ENCODE results near the gene ARF1. TPM values are rescaled to one million over a fixed set of nuclear protein-coding genes. Genes with fewer than 3 reads are reported as not detected.

Gene ARF1
- polyA plus RNA-seq, 2 donors, result 180 to 295 TPM

DNA sequence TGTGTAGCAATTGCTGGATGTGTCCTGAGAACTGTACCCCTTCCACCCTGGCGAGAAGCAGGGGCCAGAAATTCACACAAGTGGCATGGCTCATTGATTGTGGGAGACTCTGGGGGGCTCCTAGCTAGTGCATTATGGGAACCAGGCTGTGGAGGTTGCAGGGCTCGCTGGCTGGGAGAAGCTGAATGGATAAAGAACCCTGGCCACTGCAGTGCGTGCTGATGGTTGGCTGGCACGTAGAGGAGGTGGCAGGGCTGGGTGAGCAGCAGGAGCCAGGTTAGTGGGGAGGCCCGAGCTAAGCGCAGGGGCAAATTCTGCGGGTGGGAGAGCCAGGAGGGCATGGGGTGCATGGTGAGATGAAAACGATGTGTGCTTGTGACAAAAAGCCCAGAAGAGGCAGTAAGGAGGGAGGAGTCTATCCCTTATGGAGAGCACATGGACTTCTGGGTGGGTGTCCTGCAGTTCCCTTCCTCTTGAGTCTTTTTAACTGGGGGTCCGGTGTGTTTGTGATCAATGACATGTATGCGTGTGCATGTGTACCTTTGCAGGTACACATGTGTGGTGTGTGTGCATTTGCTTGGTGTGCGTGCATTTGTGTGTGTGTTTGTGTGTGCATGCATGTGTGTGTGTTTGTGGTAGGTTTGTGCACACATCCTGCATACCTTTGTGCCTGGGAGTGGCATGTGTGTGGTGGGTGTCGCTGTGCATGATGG is 61.1 kb downstream of the ARF1 start:
- H3K27ac ChIP-seq (ENCODE audit: low read depth in 2 of 2, low read length in 1 of 2), result peak overlapping the region in 1 of 2 donors; percentile 56
- no peak overlapping the region for H3K4me3 ChIP-seq (ENCODE audit: low read depth in 1 of 2, low read length in 2 of 2)

GRCh38 chr1:228144193-228144992 is 61.9 kb downstream of the ARF1 start:
- Histone ChIP-seq H3K9me3 (ENCODE audit: control insufficient read depth in 2 of 2, insufficient read depth in 1 of 2, low read depth in 1 of 2, low read length in 1 of 2) (no peaks in the 10 kb centered on the region), H3K36me3 (ENCODE audit: control insufficient read depth in 2 of 2, insufficient read depth in 2 of 2, low read length in 1 of 2) (peaks cover 17 to 50% of the 10 kb centered on the region in 2 donors), H3K4me3 (ENCODE audit: low read depth in 1 of 2, low read length in 2 of 2) (no peak overlapping the region), H3K4me1 (ENCODE audit: control insufficient read depth in 2 of 2, insufficient read depth in 2 of 2, low read length in 1 of 2) (peaks cover 26 to 66% of the 10 kb centered on the region in 2 donors), H3K27ac (ENCODE audit: low read depth in 2 of 2, low read length in 1 of 2) (peak overlapping the region; percentile 52 to 62), H3K27me3 (ENCODE audit: control insufficient read depth in 1 of 2, insufficient read depth in 2 of 2, low read length in 2 of 2) (no peaks in the 10 kb centered on the region)
- WGBS, 2 donors, result 60 to 66% methylated on average over 15 to 16 of the region's 16 CpGs

More for the DNA sequence above, 61.1 kb downstream of the ARF1 start:
- Histone ChIP-seq H3K27me3 (ENCODE audit: control insufficient read depth in 1 of 2, insufficient read depth in 2 of 2, low read length in 2 of 2) (no peaks in the 10 kb centered on the region), H3K36me3 (ENCODE audit: control insufficient read depth in 2 of 2, insufficient read depth in 2 of 2, low read length in 1 of 2) (peaks cover 14 to 44% of the 10 kb centered on the region in 2 donors), H3K9me3 (ENCODE audit: control insufficient read depth in 2 of 2, insufficient read depth in 1 of 2, low read depth in 1 of 2, low read length in 1 of 2) (no peaks in the 10 kb centered on the region), H3K4me1 (ENCODE audit: control insufficient read depth in 2 of 2, insufficient read depth in 2 of 2, low read length in 1 of 2) (peaks cover 26 to 60% of the 10 kb centered on the region in 2 donors)
- WGBS, 2 donors, result 76 to 82% methylated on average over 12 of the region's 12 CpGs

DNA sequence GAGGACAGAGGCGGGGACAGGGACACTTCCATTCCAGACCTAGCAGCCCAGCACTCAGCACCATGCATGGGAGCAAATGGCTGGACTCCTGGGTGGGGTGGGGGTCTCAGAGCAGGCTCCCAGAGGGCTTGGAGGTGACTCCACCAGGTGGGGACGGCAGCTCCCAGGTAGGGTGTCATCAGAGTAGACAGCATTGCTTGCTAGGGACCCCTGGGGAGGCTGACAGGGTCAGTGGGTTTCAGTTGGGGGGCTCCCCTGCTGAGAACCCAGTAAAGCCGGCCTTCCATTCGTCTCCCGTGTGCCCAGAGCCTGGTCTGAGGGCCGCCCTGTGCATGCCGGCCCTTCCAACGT is 62.5 kb downstream of the ARF1 start:
- H3K4me3 ChIP-seq (ENCODE audit: low read depth in 1 of 2, low read length in 2 of 2), result no peak overlapping the region
- H3K27ac ChIP-seq (ENCODE audit: low read depth in 2 of 2, low read length in 1 of 2), result peak overlapping the region; percentile 52 to 62
- 89% methylated on average over 8 of the region's 8 CpGs for WGBS, 2 donors
- H3K36me3 ChIP-seq (ENCODE audit: control insufficient read depth in 2 of 2, insufficient read depth in 2 of 2, low read length in 1 of 2), result peaks cover 17 to 50% of the 10 kb centered on the region in 2 donors
- H3K4me1 ChIP-seq (ENCODE audit: control insufficient read depth in 2 of 2, insufficient read depth in 2 of 2, low read length in 1 of 2), result peaks cover 26 to 66% of the 10 kb centered on the region in 2 donors
- H3K9me3 ChIP-seq (ENCODE audit: control insufficient read depth in 2 of 2, insufficient read depth in 1 of 2, low read depth in 1 of 2, low read length in 1 of 2), result no peaks in the 10 kb centered on the region
- no peaks in the 10 kb centered on the region for H3K27me3 ChIP-seq (ENCODE audit: control insufficient read depth in 1 of 2, insufficient read depth in 2 of 2, low read length in 2 of 2)

DNA sequence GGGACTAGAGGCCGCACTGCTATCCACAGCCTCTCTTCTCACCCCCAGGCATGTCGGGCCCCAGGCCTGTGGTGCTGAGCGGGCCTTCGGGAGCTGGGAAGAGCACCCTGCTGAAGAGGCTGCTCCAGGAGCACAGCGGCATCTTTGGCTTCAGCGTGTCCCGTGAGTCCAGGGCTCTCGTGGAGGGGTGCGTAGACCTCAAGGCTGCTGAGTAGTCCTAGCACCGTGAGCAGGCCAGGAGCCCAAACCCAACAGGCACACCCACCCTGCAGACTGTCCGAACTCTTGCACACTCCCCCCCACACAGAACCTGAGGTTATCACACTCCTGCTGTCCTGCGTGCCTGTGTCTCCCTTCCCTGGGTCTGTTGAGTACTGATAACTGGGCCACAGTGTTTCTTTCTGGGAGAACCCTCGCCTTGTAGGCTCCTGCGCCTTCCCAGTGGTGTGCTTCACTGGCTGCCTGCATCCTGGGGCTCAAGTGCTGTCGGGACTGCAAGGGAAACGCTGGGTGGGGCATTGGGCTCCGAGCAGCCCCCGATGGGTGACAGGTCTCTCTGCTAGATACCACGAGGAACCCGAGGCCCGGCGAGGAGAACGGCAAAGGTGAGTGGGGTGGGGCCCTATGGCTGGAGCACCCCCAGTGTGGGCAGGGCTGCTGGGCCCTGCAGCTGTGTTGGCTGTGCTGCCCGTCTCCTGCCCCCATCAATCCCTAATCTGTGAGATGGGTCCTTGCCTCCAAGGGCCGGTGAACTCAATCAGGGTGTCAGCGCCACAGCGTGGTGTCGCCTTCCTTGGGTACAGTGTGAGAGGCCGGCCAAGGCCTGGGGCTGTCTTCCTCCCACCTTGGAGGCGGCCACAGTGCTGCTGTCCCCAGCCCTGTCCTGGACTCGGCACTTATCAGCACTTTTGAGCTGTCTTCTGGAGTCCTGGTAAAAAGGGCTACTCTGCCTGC is 63.2 kb downstream of the ARF1 start:
- H3K36me3 ChIP-seq (ENCODE audit: control insufficient read depth in 2 of 2, insufficient read depth in 2 of 2, low read length in 1 of 2), result peaks cover 17 to 50% of the 10 kb centered on the region in 2 donors
- H3K4me1 ChIP-seq (ENCODE audit: control insufficient read depth in 2 of 2, insufficient read depth in 2 of 2, low read length in 1 of 2), result peaks cover 25 to 66% of the 10 kb centered on the region in 2 donors
- H3K27me3 ChIP-seq (ENCODE audit: control insufficient read depth in 1 of 2, insufficient read depth in 2 of 2, low read length in 2 of 2), result no peaks in the 10 kb centered on the region
- no peak overlapping the region for H3K27ac ChIP-seq (ENCODE audit: low read depth in 2 of 2, low read length in 1 of 2)
- H3K4me3 ChIP-seq (ENCODE audit: low read depth in 1 of 2, low read length in 2 of 2), result no peak overlapping the region
- H3K9me3 ChIP-seq (ENCODE audit: control insufficient read depth in 2 of 2, insufficient read depth in 1 of 2, low read depth in 1 of 2, low read length in 1 of 2), result no peaks in the 10 kb centered on the region
- WGBS, 2 donors, result 90% methylated on average over 31 of the region's 31 CpGs

DNA sequence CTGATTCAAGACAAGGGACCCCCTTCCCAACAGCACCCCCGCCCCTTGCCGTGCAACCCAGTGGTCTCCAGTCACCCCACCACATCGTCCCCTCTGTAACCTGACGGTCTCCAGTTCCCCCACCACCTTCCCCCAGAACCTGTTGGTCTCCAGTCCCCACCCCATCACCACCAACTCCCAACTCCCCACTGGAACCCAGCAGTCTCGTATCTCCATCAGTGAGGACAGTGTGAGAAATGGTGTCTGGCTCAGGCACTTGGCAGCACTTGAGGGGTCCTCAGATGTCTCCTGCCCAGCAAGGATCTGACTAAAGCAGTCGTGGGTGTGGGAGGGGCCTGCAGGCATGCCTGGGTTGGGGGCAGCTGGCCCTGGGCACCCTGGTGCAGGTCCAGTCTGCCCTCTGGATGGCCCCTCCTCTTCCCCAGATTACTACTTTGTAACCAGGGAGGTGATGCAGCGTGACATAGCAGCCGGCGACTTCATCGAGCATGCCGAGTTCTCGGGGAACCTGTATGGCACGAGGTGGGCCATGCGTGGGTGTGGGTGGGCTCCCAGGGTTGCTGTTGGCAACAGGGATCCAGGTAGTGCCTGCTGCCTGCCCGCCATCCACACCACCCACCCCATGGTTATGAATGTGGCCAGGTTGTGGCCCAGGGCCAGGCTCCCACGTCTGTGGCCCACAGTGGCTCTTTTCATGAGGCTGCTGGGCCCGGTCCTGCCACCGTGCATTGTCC is 64.1 kb downstream of the ARF1 start:
- Histone ChIP-seq H3K36me3 (ENCODE audit: control insufficient read depth in 2 of 2, insufficient read depth in 2 of 2, low read length in 1 of 2) (peaks cover 17 to 48% of the 10 kb centered on the region in 2 donors), H3K27ac (ENCODE audit: low read depth in 2 of 2, low read length in 1 of 2) (no peak overlapping the region), H3K9me3 (ENCODE audit: control insufficient read depth in 2 of 2, insufficient read depth in 1 of 2, low read depth in 1 of 2, low read length in 1 of 2) (no peaks in the 10 kb centered on the region), H3K4me1 (ENCODE audit: control insufficient read depth in 2 of 2, insufficient read depth in 2 of 2, low read length in 1 of 2) (peaks cover 20 to 72% of the 10 kb centered on the region in 2 donors), H3K4me3 (ENCODE audit: low read depth in 1 of 2, low read length in 2 of 2) (no peak overlapping the region), H3K27me3 (ENCODE audit: control insufficient read depth in 1 of 2, insufficient read depth in 2 of 2, low read length in 2 of 2) (no peaks in the 10 kb centered on the region)
- 82 to 87% methylated on average over 18 of the region's 18 CpGs for WGBS, 2 donors

- H3K9me3 ChIP-seq (ENCODE audit: control insufficient read depth in 2 of 2, insufficient read depth in 1 of 2, low read depth in 1 of 2, low read length in 1 of 2), result no peaks in the 10 kb centered on the region
- 85 to 88% methylated on average over 20 of the region's 20 CpGs for WGBS, 2 donors
- H3K36me3 ChIP-seq (ENCODE audit: control insufficient read depth in 2 of 2, insufficient read depth in 2 of 2, low read length in 1 of 2), result peaks cover 17 to 43% of the 10 kb centered on the region in 2 donors
- H3K4me1 ChIP-seq (ENCODE audit: control insufficient read depth in 2 of 2, insufficient read depth in 2 of 2, low read length in 1 of 2), result peaks cover 14 to 67% of the 10 kb centered on the region in 2 donors
- no peak overlapping the region for H3K27ac ChIP-seq (ENCODE audit: low read depth in 2 of 2, low read length in 1 of 2)
- no peak overlapping the region for H3K4me3 ChIP-seq (ENCODE audit: low read depth in 1 of 2, low read length in 2 of 2)
- no peaks in the 10 kb centered on the region for H3K27me3 ChIP-seq (ENCODE audit: control insufficient read depth in 1 of 2, insufficient read depth in 2 of 2, low read length in 2 of 2)
Measured at GRCh38 chr1:228147151-228147693, 64.7 kb downstream of the ARF1 start.

GRCh38 chr1:228147768-228148167 is 65.3 kb downstream of the ARF1 start:
- Histone ChIP-seq H3K9me3 (ENCODE audit: control insufficient read depth in 2 of 2, insufficient read depth in 1 of 2, low read depth in 1 of 2, low read length in 1 of 2) (no peaks in the 10 kb centered on the region), H3K27me3 (ENCODE audit: control insufficient read depth in 1 of 2, insufficient read depth in 2 of 2, low read length in 2 of 2) (no peaks in the 10 kb centered on the region), H3K4me3 (ENCODE audit: low read depth in 1 of 2, low read length in 2 of 2) (no peak overlapping the region), H3K4me1 (ENCODE audit: control insufficient read depth in 2 of 2, insufficient read depth in 2 of 2, low read length in 1 of 2) (peaks cover 14 to 61% of the 10 kb centered on the region in 2 donors), H3K27ac (ENCODE audit: low read depth in 2 of 2, low read length in 1 of 2) (no peak overlapping the region), H3K36me3 (ENCODE audit: control insufficient read depth in 2 of 2, insufficient read depth in 2 of 2, low read length in 1 of 2) (peaks cover 17 to 43% of the 10 kb centered on the region in 2 donors)
- 89% methylated on average over 4 of the region's 4 CpGs for WGBS, 2 donors

- H3K36me3 ChIP-seq (ENCODE audit: control insufficient read depth in 2 of 2, insufficient read depth in 2 of 2, low read length in 1 of 2), result peaks cover 17 to 43% of the 10 kb centered on the region in 2 donors
- H3K9me3 ChIP-seq (ENCODE audit: control insufficient read depth in 2 of 2, insufficient read depth in 1 of 2, low read depth in 1 of 2, low read length in 1 of 2), result no peaks in the 10 kb centered on the region
- H3K4me1 ChIP-seq (ENCODE audit: control insufficient read depth in 2 of 2, insufficient read depth in 2 of 2, low read length in 1 of 2), result peaks cover 11 to 56% of the 10 kb centered on the region in 2 donors
- H3K27me3 ChIP-seq (ENCODE audit: control insufficient read depth in 1 of 2, insufficient read depth in 2 of 2, low read length in 2 of 2), result no peaks in the 10 kb centered on the region
- H3K4me3 ChIP-seq (ENCODE audit: low read depth in 1 of 2, low read length in 2 of 2), result no peak overlapping the region
- peak overlapping the region; percentile 66 to 77 for H3K27ac ChIP-seq (ENCODE audit: low read depth in 2 of 2, low read length in 1 of 2)
- WGBS, 2 donors, result 46 to 62% methylated on average over 18 of the region's 18 CpGs
Measured at GRCh38 chr1:228148196-228148861, 65.8 kb downstream of the ARF1 start.

All from esophagus (tissue), 2 donors.